Adrenal gland (tissue), 5 donors: Measurements from ENCODE around the gene TARS2.

Experiments used
- CTCF ChIP-seq, 6 experiments: fragments of 450-650 bp in 4 of 6; fragments of 200-600 bp in 2 of 6; sonication (generic) in 1 of 6; IDR thresholded peaks; 1 replicate in 5 of 6; 2 replicates in 1 of 6; pipeline versions ENCODE4 v1.5.1 to v1.8.0; 2016 to 2021; ENCODE audit warnings: antibody characterized with exemption in 6 of 6, mild to moderate bottlenecking in 2 of 6, moderate library complexity in 1 of 6
- POLR2A ChIP-seq, 2 donors: fragments of 450-650 bp; IDR thresholded peaks; one replicate each; pipeline ENCODE4 v1.6.1; 2017; ENCODE audit warnings: antibody characterized with exemption in 2 of 2, mild to moderate bottlenecking in 2 of 2, moderate library complexity in 1 of 2
- donor health status: DM: no; HTN: no; CAD: no.

GRCh38 chr1:150472601-150473200, 14.5 kb upstream of the TARS2 start:
- TF ChIP-seq CTCF (IDR thresholded peaks at IDR 0.05): no peak
- TF ChIP-seq POLR2A (IDR thresholded peaks at IDR 0.05): no peak
